IMR-90 (cell line): ENCODE data around the gene ADCYAP1. TPM values are rescaled to one million over a fixed set of nuclear protein-coding genes. Genes with fewer than 3 reads are reported as not detected.

Experiments used
- ATAC-seq: fragments of 200-7000 bp; cut with Tn5 transposase; 2 replicates; pipeline ENCODE4 v1.9.1; 2020; ENCODE audit warnings: low read depth, mild to moderate bottlenecking, moderate library complexity
- BruUV-seq: library from RNA; stranded (reverse); fragments of 400-500 nt; replicated peaks from 2 replicates; lab custom pipeline; 2021; lab: Mats Ljungman, UMichigan
- CTCF ChIA-PET: fragments of 300-600 bp; formaldehyde crosslinking; extraction: SDS; loops from one replicate; lab custom pipeline; 2021; ENCODE audit warnings: antibody characterized with exemption; lab: Yijun Ruan, JAX
- POLR2A ChIA-PET: fragments of 300-600 bp; sonication (Branson Sonifier 250); formaldehyde crosslinking; loops from one replicate; lab custom pipeline; 2022; ENCODE audit warnings: antibody characterized with exemption; ENCODE audit not compliant: unreplicated experiment; lab: Charles Lee
- DNase-seq: peaks from one replicate; pipeline ENCODE4 v3.0.0; 2013
- H2AFZ ChIP-seq: replicated peaks from 2 replicates; pipeline ENCODE3; 2013; ENCODE audit warnings: low read length, mild to moderate bottlenecking; ENCODE audit not compliant: poor library complexity
- H2AK5ac ChIP-seq: 2 replicates; pipeline ENCODE4 v1.6.1; 2013; ENCODE audit warnings: low read depth, low read length, inconsistent platforms
- H2AK9ac ChIP-seq: replicated peaks from 2 replicates; pipeline ENCODE3; 2013; ENCODE audit warnings: mild to moderate bottlenecking, low read depth, low read length, moderate library complexity; ENCODE audit not compliant: poor library complexity
- H2BK120ac ChIP-seq: 2 replicates; pipeline ENCODE4 v1.6.1; 2013; ENCODE audit warnings: low read depth, low read length, inconsistent platforms
- H2BK15ac ChIP-seq: 3 replicates; pipeline ENCODE4 v1.6.1; 2013; ENCODE audit warnings: low read depth, low read length, inconsistent platforms
- H2BK20ac ChIP-seq: 2 replicates; pipeline ENCODE4 v1.6.1; 2013; ENCODE audit warnings: low read depth, mild to moderate bottlenecking, inconsistent platforms, low read length, moderate library complexity
- H2BK5ac ChIP-seq: 2 replicates; pipeline ENCODE4 v1.6.1; 2013; ENCODE audit warnings: mild to moderate bottlenecking, low read depth, low read length, inconsistent platforms; ENCODE audit not compliant: poor library complexity, severe bottlenecking
- H3K14ac ChIP-seq: replicated peaks from 2 replicates; pipeline ENCODE4 v1.6.1; 2013; ENCODE audit warnings: low read depth, low read length, inconsistent platforms
- H3K18ac ChIP-seq: 2 replicates; pipeline ENCODE4 v1.6.1; 2013; ENCODE audit warnings: low read depth, low read length, control low read depth
- H3K23ac ChIP-seq: 2 replicates; pipeline ENCODE4 v1.6.1; 2013; ENCODE audit warnings: low read depth, low read length, inconsistent platforms
- H3K27ac ChIP-seq: 2 replicates; pipeline ENCODE4 v1.5.1; 2013; ENCODE audit warnings: mild to moderate bottlenecking, control low read depth, low read length; ENCODE audit not compliant: insufficient read depth
- H3K27me3 ChIP-seq: 2 replicates; pipeline ENCODE4 v1.6.1; 2013; ENCODE audit warnings: low read length; ENCODE audit not compliant: control insufficient read depth, insufficient read depth
- H3K36me3 ChIP-seq: 2 replicates; pipeline ENCODE4 v1.6.1; 2013; ENCODE audit warnings: low read length, mixed read lengths; ENCODE audit not compliant: control insufficient read depth, insufficient read depth
- H3K4ac ChIP-seq: 2 replicates; pipeline ENCODE4 v1.6.1; 2013; ENCODE audit warnings: low read depth, low read length, inconsistent platforms
- H3K4me1 ChIP-seq: 2 replicates; pipeline ENCODE4 v1.6.1; 2013; ENCODE audit warnings: low read length, mixed read lengths; ENCODE audit not compliant: control insufficient read depth, insufficient read depth
- H3K4me2 ChIP-seq: 2 replicates; pipeline ENCODE4 v1.6.1; 2013; ENCODE audit warnings: low read depth, mild to moderate bottlenecking, control low read depth, low read length, moderate library complexity
- H3K4me3 ChIP-seq: 2 replicates; pipeline ENCODE4 v1.5.1; 2013; ENCODE audit warnings: low read depth, mild to moderate bottlenecking, control low read depth, low read length, moderate library complexity; ENCODE audit not compliant: insufficient read depth
- H3K56ac ChIP-seq: 2 replicates; pipeline ENCODE4 v1.6.1; 2013; ENCODE audit warnings: low read length, inconsistent platforms; ENCODE audit not compliant: insufficient read depth; ENCODE audit errors: extremely low read depth
- H3K79me1 ChIP-seq, 2 experiments: 2 replicates each; pipeline ENCODE4 v1.6.1; 2013; ENCODE audit warnings: low read length in 2 of 2, inconsistent platforms in 1 of 2, low read depth in 1 of 2
- H3K9ac ChIP-seq: 2 replicates; pipeline ENCODE4 v1.6.1; 2013; ENCODE audit warnings: low read depth, low read length, control low read depth
- H3K9me1 ChIP-seq: 2 replicates; pipeline ENCODE4 v1.6.1; 2013; ENCODE audit warnings: low read length, inconsistent platforms; ENCODE audit not compliant: insufficient read depth
- H3K9me3 ChIP-seq: 2 replicates; pipeline ENCODE4 v1.6.1; 2013; ENCODE audit warnings: low read length; ENCODE audit not compliant: control insufficient read depth, insufficient read depth
- H4K20me1 ChIP-seq: 2 replicates; pipeline ENCODE4 v1.6.1; 2013; ENCODE audit warnings: low read length, inconsistent platforms; ENCODE audit not compliant: insufficient read depth
- H4K5ac ChIP-seq: 2 replicates; pipeline ENCODE4 v1.6.1; 2013; ENCODE audit warnings: mild to moderate bottlenecking, low read depth, low read length, control low read depth
- H4K8ac ChIP-seq, 2 experiments: 2 replicates each; pipeline ENCODE4 v1.6.1; 2013; ENCODE audit warnings: low read depth in 2 of 2, low read length in 2 of 2, control low read depth in 1 of 2, inconsistent platforms in 1 of 2
- H4K91ac ChIP-seq: 2 replicates; pipeline ENCODE4 v1.6.1; 2013; ENCODE audit warnings: low read depth, low read length, inconsistent platforms; ENCODE audit not compliant: insufficient read depth
- BHLHE40 ChIP-seq: fragments of 150-350 bp; IDR thresholded peaks from 2 replicates; pipeline ENCODE4 v1.6.1; 2016; ENCODE audit warnings: mild to moderate bottlenecking, low read depth, low read length
- CEBPB ChIP-seq: IDR thresholded peaks from 2 replicates; pipeline ENCODE4 v1.6.1; 2012; ENCODE audit warnings: low read depth, low read length, improper control_type of control experiment
- CHD1 ChIP-seq: IDR thresholded peaks from 2 replicates; pipeline ENCODE4 v1.6.1; 2012; ENCODE audit warnings: low read depth, low read length, improper control_type of control experiment
- FOS ChIP-seq: fragments of 150-350 bp; IDR thresholded peaks from 2 replicates; pipeline ENCODE4 v1.6.1; 2016; ENCODE audit warnings: low read depth, low read length
- MXI1 ChIP-seq: IDR thresholded peaks from 2 replicates; pipeline ENCODE4 v1.6.1; 2012; ENCODE audit warnings: low read depth, mild to moderate bottlenecking, low read length, moderate library complexity, borderline replicate concordance
- NFE2L2 ChIP-seq: fragments of 150-350 bp; IDR thresholded peaks from 2 replicates; pipeline ENCODE4 v1.6.1; 2016; ENCODE audit warnings: low read depth, mild to moderate bottlenecking, low read length
- RAD21 ChIP-seq: IDR thresholded peaks from 2 replicates; pipeline ENCODE4 v1.6.1; 2012; ENCODE audit warnings: low read length, improper control_type of control experiment
- SMC3 ChIP-seq: fragments of 150-350 bp; IDR thresholded peaks from 2 replicates; pipeline ENCODE4 v1.6.1; 2016; ENCODE audit warnings: low read depth, mild to moderate bottlenecking, antibody characterized with exemption, low read length, moderate library complexity
- WGBS, 2 experiments: methylation state at CpG; one replicate each; pipeline versions ENCODE4 v1.1.5 to v1.1.7; 2013; ENCODE audit warnings: missing lambda C conversion rate in 2 of 2; ENCODE audit not compliant: insufficient read length in 1 of 2; ENCODE audit errors: extremely low coverage in 2 of 2; 5-methylcytosine and 5-hydroxymethylcytosine counted together
- dilution Hi-C: fragments of 300-500 bp; cut with HindIII; formaldehyde crosslinking; loops from one replicate; pipeline ENCODE4 v1.14.3; 2018; ENCODE audit warnings: low sequenced_read_pairs; ENCODE audit not compliant: unreplicated experiment
- in situ Hi-C: fragments of 300-500 bp; cut with MboI; formaldehyde crosslinking; loops from 3 replicates; pipeline ENCODE4 v1.14.3; 2019; ENCODE audit warnings: low sequenced_read_pairs, inconsistent platforms, mixed read lengths
- intact Hi-C: fragments of 100-400 bp; cut with micrococcal nuclease; formaldehyde crosslinking; loops from 2 replicates; pipeline ENCODE4 v1.10.0; 2022
- polyA plus RNA-seq, 3 experiments: library from polyadenylated mRNA; depleted of rRNA; stranded (reverse); fragments of >200 nt; gene quantifications; 2 replicates each; pipeline ENCODE4 v1.2.3, GENCODE V29; 2012; ENCODE audit warnings: low replicate concordance in 1 of 3
- total RNA-seq: library from RNA; depleted of rRNA; stranded (reverse); fragments of >200 nt; gene quantifications from 2 replicates; pipeline ENCODE4 v1.2.3, GENCODE V29; 2012
- TF ChIP-seq, protein P1 (sequence below): fragments of 150-350 bp; IDR thresholded peaks from 2 replicates; pipeline ENCODE4 v1.6.1; 2017; ENCODE audit warnings: mild to moderate bottlenecking, antibody characterized with exemption, low read length, low read depth
- TF ChIP-seq, protein P2 (sequence below): fragments of 150-350 bp; IDR thresholded peaks from 2 replicates; pipeline ENCODE4 v1.6.1; 2016; ENCODE audit warnings: low read depth, mild to moderate bottlenecking, low read length, moderate library complexity, borderline replicate concordance
- TF ChIP-seq, protein P3 (sequence below): conservative IDR thresholded peaks from 2 replicates; pipeline ENCODE4 v1.5.1; 2012; ENCODE audit warnings: mild to moderate bottlenecking, low read depth, low read length, improper control_type of control experiment

The ADCYAP1 gene
- total and polyA plus RNA-seq, 2 of the 4 experiments (the other 2 are of a cell fraction), result not detected

DNA sequence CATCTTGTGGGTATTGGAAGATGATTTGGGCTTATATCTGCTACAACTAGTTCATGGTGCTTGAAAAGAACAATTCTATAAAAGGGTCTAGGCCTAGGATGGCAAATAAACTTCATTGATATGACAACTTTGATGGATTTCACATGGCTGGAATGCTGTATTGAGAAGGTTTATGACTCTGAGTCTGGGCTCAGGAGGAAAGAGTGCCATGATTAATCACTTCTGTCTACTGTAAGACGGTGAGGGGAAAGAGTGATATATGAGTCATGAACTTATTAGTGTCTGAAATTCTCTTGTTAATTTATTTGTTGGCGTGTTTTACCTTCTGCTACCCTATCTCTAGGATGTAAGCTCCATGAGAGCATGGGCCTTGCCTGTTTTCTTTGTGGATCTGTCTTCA is 17.0 kb upstream of the ADCYAP1 start:
- no peaks in the 10 kb centered on the region for H4K20me1 ChIP-seq
- intact Hi-C loops (no loop called here), dilution Hi-C loops (no loop called here), in situ Hi-C loops (no loop called here)
- no peak overlapping the region for H2BK120ac ChIP-seq
- H4K91ac ChIP-seq, result no peak overlapping the region
- H2AK5ac ChIP-seq, result no peak overlapping the region
- POLR2A ChIA-PET, result interaction anchor here (0.6 kb wide), 1 partner anchor 13 kb away, joined by 3 read pairs; no protein-coding TSS in a partner anchor
- H3K18ac ChIP-seq, result no peak overlapping the region
- H3K27ac ChIP-seq, result no peak overlapping the region
- H3K9ac ChIP-seq, result no peak overlapping the region
- no peaks in the 10 kb centered on the region for H3K9me3 ChIP-seq
- no peak overlapping the region for H2BK15ac ChIP-seq
- no peak for DNase-seq
- no TSS peak for BruUV-seq
- no peaks in the 10 kb centered on the region for H3K79me1 ChIP-seq
- H3K9me1 ChIP-seq, result no peaks in the 10 kb centered on the region
- no peak for ATAC-seq
- H3K4me3 ChIP-seq, result no peak overlapping the region
- no peak overlapping the region for H2BK20ac ChIP-seq
- no peaks in the 10 kb centered on the region for H3K36me3 ChIP-seq
- H2AFZ ChIP-seq, result no peak overlapping the region
- no peak overlapping the region for H3K56ac ChIP-seq
- no peak overlapping the region for H4K5ac ChIP-seq
- no peaks in the 10 kb centered on the region for H3K27me3 ChIP-seq
- no peak overlapping the region for H4K8ac ChIP-seq
- no peak overlapping the region for H3K4me2 ChIP-seq
- TF ChIP-seq RAD21, result no peak
- no peak for TF ChIP-seq SMC3
- TF ChIP-seq FOS, result no peak
- TF ChIP-seq NFE2L2, result no peak
- TF ChIP-seq, protein P1, sequence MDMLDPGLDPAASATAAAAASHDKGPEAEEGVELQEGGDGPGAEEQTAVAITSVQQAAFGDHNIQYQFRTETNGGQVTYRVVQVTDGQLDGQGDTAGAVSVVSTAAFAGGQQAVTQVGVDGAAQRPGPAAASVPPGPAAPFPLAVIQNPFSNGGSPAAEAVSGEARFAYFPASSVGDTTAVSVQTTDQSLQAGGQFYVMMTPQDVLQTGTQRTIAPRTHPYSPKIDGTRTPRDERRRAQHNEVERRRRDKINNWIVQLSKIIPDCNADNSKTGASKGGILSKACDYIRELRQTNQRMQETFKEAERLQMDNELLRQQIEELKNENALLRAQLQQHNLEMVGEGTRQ, result no peak
- TF ChIP-seq BHLHE40, result no peak
- no peak for TF ChIP-seq MXI1
- TF ChIP-seq CEBPB, result no peak
- TF ChIP-seq, protein P2, sequence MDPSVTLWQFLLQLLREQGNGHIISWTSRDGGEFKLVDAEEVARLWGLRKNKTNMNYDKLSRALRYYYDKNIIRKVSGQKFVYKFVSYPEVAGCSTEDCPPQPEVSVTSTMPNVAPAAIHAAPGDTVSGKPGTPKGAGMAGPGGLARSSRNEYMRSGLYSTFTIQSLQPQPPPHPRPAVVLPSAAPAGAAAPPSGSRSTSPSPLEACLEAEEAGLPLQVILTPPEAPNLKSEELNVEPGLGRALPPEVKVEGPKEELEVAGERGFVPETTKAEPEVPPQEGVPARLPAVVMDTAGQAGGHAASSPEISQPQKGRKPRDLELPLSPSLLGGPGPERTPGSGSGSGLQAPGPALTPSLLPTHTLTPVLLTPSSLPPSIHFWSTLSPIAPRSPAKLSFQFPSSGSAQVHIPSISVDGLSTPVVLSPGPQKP, result no peak
- TF ChIP-seq, protein P3, sequence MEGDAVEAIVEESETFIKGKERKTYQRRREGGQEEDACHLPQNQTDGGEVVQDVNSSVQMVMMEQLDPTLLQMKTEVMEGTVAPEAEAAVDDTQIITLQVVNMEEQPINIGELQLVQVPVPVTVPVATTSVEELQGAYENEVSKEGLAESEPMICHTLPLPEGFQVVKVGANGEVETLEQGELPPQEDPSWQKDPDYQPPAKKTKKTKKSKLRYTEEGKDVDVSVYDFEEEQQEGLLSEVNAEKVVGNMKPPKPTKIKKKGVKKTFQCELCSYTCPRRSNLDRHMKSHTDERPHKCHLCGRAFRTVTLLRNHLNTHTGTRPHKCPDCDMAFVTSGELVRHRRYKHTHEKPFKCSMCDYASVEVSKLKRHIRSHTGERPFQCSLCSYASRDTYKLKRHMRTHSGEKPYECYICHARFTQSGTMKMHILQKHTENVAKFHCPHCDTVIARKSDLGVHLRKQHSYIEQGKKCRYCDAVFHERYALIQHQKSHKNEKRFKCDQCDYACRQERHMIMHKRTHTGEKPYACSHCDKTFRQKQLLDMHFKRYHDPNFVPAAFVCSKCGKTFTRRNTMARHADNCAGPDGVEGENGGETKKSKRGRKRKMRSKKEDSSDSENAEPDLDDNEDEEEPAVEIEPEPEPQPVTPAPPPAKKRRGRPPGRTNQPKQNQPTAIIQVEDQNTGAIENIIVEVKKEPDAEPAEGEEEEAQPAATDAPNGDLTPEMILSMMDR, result no peak
- no peak for TF ChIP-seq CHD1
- no peak overlapping the region for H3K14ac ChIP-seq
- CTCF ChIA-PET, result no interaction called here
- H3K4ac ChIP-seq, result no peak overlapping the region
- no peak overlapping the region for H2AK9ac ChIP-seq
- WGBS, 2 experiments, result no CpG with 5 or more reads among the region's 2 CpGs
- H3K23ac ChIP-seq, result no peak overlapping the region
- H3K4me1 ChIP-seq, result no peaks in the 10 kb centered on the region
- H2BK5ac ChIP-seq, result no peak overlapping the region
